PC-3 (cell line): ENCODE data around the gene GRK1. TPM values are rescaled to one million over a fixed set of nuclear protein-coding genes. Genes with fewer than 3 reads are reported as not detected.

Experiments used
- ATAC-seq: fragments of 200-7000 bp; cut with Tn5 transposase; 2 replicates; pipeline ENCODE4 v1.9.1; 2020; ENCODE audit warnings: mild to moderate bottlenecking, moderate library complexity
- Bru-seq: library from RNA; stranded (reverse); fragments of 400-500 nt; gene quantifications from one replicate; lab custom pipeline; 2021; lab: Mats Ljungman, UMichigan
- BruChase-seq, 2 experiments: library from RNA; stranded (reverse); fragments of 400-500 nt; gene quantifications; one replicate each; lab custom pipeline; 2021; lab: Mats Ljungman, UMichigan
- BruUV-seq: library from RNA; stranded (reverse); fragments of 400-500 nt; replicated peaks from 2 replicates; lab custom pipeline; 2021; lab: Mats Ljungman, UMichigan
- CTCF ChIA-PET: fragments of 300-600 bp; sonication (Branson Sonifier 250); formaldehyde crosslinking; loops from one replicate; lab custom pipeline; 2022; ENCODE audit warnings: antibody characterized with exemption; lab: Charles Lee
- POLR2A ChIA-PET: fragments of 300-600 bp; sonication (Branson Sonifier 250); formaldehyde crosslinking; loops from one replicate; lab custom pipeline; 2022; ENCODE audit warnings: antibody characterized with exemption; ENCODE audit not compliant: unreplicated experiment; lab: Charles Lee
- DNase-seq: peaks from one replicate; pipeline ENCODE4 v3.0.0-alpha.2; 2015
- H2AFZ ChIP-seq: fragments of 300-600 bp; sonication (generic); 2 replicates; pipeline ENCODE4 v1.6.0; 2016; ENCODE audit warnings: antibody characterized with exemption, low read length
- H3F3A ChIP-seq: fragments of 300-600 bp; sonication (generic); one replicate; pipeline ENCODE4 v1.6.0; 2017; ENCODE audit warnings: antibody characterized with exemption, low read length, control low read depth, mild to moderate bottlenecking; ENCODE audit not compliant: unreplicated experiment
- H3K27ac ChIP-seq: fragments of 300-600 bp; sonication (generic); 2 replicates; pipeline ENCODE4 v1.5.1; 2016; ENCODE audit warnings: mild to moderate bottlenecking, low read length
- H3K27me3 ChIP-seq: fragments of 300-600 bp; sonication (generic); 2 replicates; pipeline ENCODE4 v1.6.1; 2016; ENCODE audit warnings: low read length, mixed read lengths
- H3K36me3 ChIP-seq: fragments of 300-600 bp; sonication (generic); 2 replicates; pipeline ENCODE4 v1.6.1; 2016; ENCODE audit warnings: low read depth, mixed run types, low read length, mixed read lengths
- H3K4me1 ChIP-seq: fragments of 300-600 bp; sonication (generic); 2 replicates; pipeline ENCODE4 v1.5.1; 2016; ENCODE audit warnings: low read length; ENCODE audit not compliant: insufficient read depth
- H3K4me2 ChIP-seq: fragments of 300-600 bp; sonication (generic); 2 replicates; pipeline ENCODE4 v1.6.0; 2016; ENCODE audit warnings: low read length
- H3K4me3 ChIP-seq: fragments of 300-600 bp; sonication (generic); 2 replicates; pipeline ENCODE4 v1.5.1; 2016; ENCODE audit warnings: mild to moderate bottlenecking, low read length, mixed read lengths
- H3K79me2 ChIP-seq: fragments of 300-600 bp; sonication (generic); 2 replicates; pipeline ENCODE4 v1.6.1; 2017; ENCODE audit warnings: low read length, mixed read lengths
- H3K9ac ChIP-seq: fragments of 300-600 bp; sonication (generic); 2 replicates; pipeline ENCODE4 v1.6.0; 2016; ENCODE audit warnings: mild to moderate bottlenecking, low read length
- H3K9me2 ChIP-seq: fragments of 300-600 bp; sonication (generic); replicated peaks from 2 replicates; pipeline ENCODE4 v1.6.1; 2016; ENCODE audit warnings: mixed run types, low read length, mixed read lengths
- H3K9me3 ChIP-seq: fragments of 300-600 bp; sonication (generic); 2 replicates; pipeline ENCODE4 v1.6.1; 2016; ENCODE audit warnings: low read length, mixed read lengths
- H4K20me1 ChIP-seq: fragments of 300-600 bp; sonication (generic); 2 replicates; pipeline ENCODE4 v1.6.1; 2016; ENCODE audit warnings: low read length, mixed read lengths
- CTCF ChIP-seq: fragments of 300-600 bp; sonication (generic); conservative IDR thresholded peaks from 2 replicates; pipeline ENCODE4 v1.5.1; 2017; ENCODE audit warnings: antibody characterized with exemption, low read depth, mild to moderate bottlenecking, low read length
- EZH2 ChIP-seq: fragments of 300-600 bp; sonication (generic); IDR thresholded peaks from one replicate; pipeline ENCODE4 v1.6.1; 2017; ENCODE audit warnings: antibody characterized with exemption, mild to moderate bottlenecking, low read length; ENCODE audit not compliant: unreplicated experiment
- EZH2phosphoT487 ChIP-seq: fragments of 300-600 bp; sonication (generic); IDR thresholded peaks from 2 replicates; pipeline ENCODE4 v1.6.1; 2018; ENCODE audit warnings: mild to moderate bottlenecking, antibody characterized with exemption, low read length, borderline replicate concordance
- intact Hi-C: fragments of 100-400 bp; cut with micrococcal nuclease; formaldehyde crosslinking; loops from 2 replicates; pipeline ENCODE4 v1.9.0; 2023
- long read RNA-seq: library from polyadenylated mRNA; unstranded; transcript quantifications from one replicate; pipeline ENCODE4 v2.0.0, GENCODE V29; 2021; ENCODE audit not compliant: unreplicated experiment
- total RNA-seq: library from RNA; depleted of rRNA; stranded (reverse); fragments of >200 nt; gene quantifications from 2 replicates; pipeline ENCODE4 v1.2.3, GENCODE V29; 2014; rRNA removed

GRK1 gene
- total RNA-seq (not detected in 2 replicates), Bru-seq, nascent RNA (percentile 8 among the genes with signal in this experiment), BruChase-seq, experiment 1, labeled RNA remaining after a 6-hour chase (percentile 12 among the genes with signal in this experiment), BruChase-seq, experiment 2, labeled RNA remaining after a 2-hour chase (percentile 10 among the genes with signal in this experiment)
- long read RNA-seq, partial matches to known transcripts: 0 of 1 reads
- long read RNA-seq, other reads (novel, unspliced or antisense): 0 of 1 reads

GRCh38 chr13:113666951-113667701 lies at the start of gene GRK1:
TSS of gene GRK1 (plus strand) at chr13:113667219. CDS start at chr13:113667387, 168 bp downstream.
- ChIA-PET POLR2A (no interaction called here), CTCF (no interaction called here)
- H2AFZ ChIP-seq: no peak within 1 kb of the TSS
- BruUV-seq: no TSS peak
- H3K4me1 ChIP-seq: no peaks in the 10 kb centered on the region
- no peaks in the 10 kb centered on the region for H3K9me2 ChIP-seq
- H3F3A ChIP-seq: no peaks in the 10 kb centered on the region
- no peak within 1 kb of the TSS for H3K9ac ChIP-seq
- no peak within 1 kb of the TSS for H3K4me2 ChIP-seq
- ATAC-seq (no peak), DNase-seq (no peak)
- H4K20me1 ChIP-seq: no peaks in the 10 kb centered on the region
- H3K9me3 ChIP-seq: no peaks in the 10 kb centered on the region
- H3K27ac ChIP-seq: no peak within 1 kb of the TSS
- H3K27me3 ChIP-seq: no peaks in the 10 kb centered on the region
- TF ChIP-seq CTCF (no peak), EZH2 (no peak), EZH2phosphoT487 (no peak)
- H3K36me3 ChIP-seq: no peaks in the 10 kb centered on the region
- intact Hi-C loops: no loop called here
- no peak within 1 kb of the TSS for H3K4me3 ChIP-seq
- no peaks in the 10 kb centered on the region for H3K79me2 ChIP-seq

GRCh38 chr13:113617961-113618360 lies 49.1 kb upstream of the GRK1 start:
- H4K20me1 ChIP-seq: no peaks in the 10 kb centered on the region
- H3K36me3 ChIP-seq: peaks cover 7% of the 10 kb centered on the region; the same call in 1 of the 2 replicates
- ATAC-seq (no peak), DNase-seq (no peak)
- H3K4me2 ChIP-seq: no peak overlapping the region
- H3K9me3 ChIP-seq: no peaks in the 10 kb centered on the region
- intact Hi-C loops: no loop called here
- H3F3A ChIP-seq: no peaks in the 10 kb centered on the region
- no TSS peak for BruUV-seq
- H2AFZ ChIP-seq: no peak overlapping the region
- H3K4me1 ChIP-seq: no peaks in the 10 kb centered on the region
- TF ChIP-seq CTCF (no peak), EZH2phosphoT487 (no peak), EZH2 (no peak)
- no peaks in the 10 kb centered on the region for H3K9me2 ChIP-seq
- no peak overlapping the region for H3K27ac ChIP-seq
- ChIA-PET POLR2A (no interaction called here), CTCF (no interaction called here)
- no peak overlapping the region for H3K9ac ChIP-seq
- no peaks in the 10 kb centered on the region for H3K27me3 ChIP-seq
- H3K4me3 ChIP-seq: no peak overlapping the region
- H3K79me2 ChIP-seq: peaks cover 70% of the 10 kb centered on the region

GRCh38 chr13:113618455-113618854 lies 48.6 kb upstream of the GRK1 start:
- ATAC-seq: no peak
- H4K20me1 ChIP-seq: no peaks in the 10 kb centered on the region
- no peak overlapping the region for H3K4me2 ChIP-seq
- peaks cover 12% of the 10 kb centered on the region; the same call in 1 of the 2 replicates for H3K36me3 ChIP-seq
- intact Hi-C loops: no loop called here
- H3F3A ChIP-seq: no peaks in the 10 kb centered on the region
- H3K4me3 ChIP-seq: no peak overlapping the region
- TF ChIP-seq EZH2phosphoT487 (no peak), EZH2 (no peak), CTCF (no peak)
- POLR2A ChIA-PET: no interaction called here
- H3K79me2 ChIP-seq: peaks cover 67% of the 10 kb centered on the region
- no peak overlapping the region for H2AFZ ChIP-seq
- H3K9ac ChIP-seq: no peak overlapping the region
- no peak overlapping the region for H3K27ac ChIP-seq
- H3K27me3 ChIP-seq: no peaks in the 10 kb centered on the region
- DNase-seq: no peak
- CTCF ChIA-PET: no interaction called here
- H3K9me3 ChIP-seq: no peaks in the 10 kb centered on the region
- BruUV-seq: no TSS peak
- H3K4me1 ChIP-seq: no peaks in the 10 kb centered on the region
- H3K9me2 ChIP-seq: no peaks in the 10 kb centered on the region
